Fibroblast of lung (primary cell): Measurements from ENCODE around the gene FNDC4.
"Not testable (repeated sequence)": the region's sequence is repeated elsewhere in the genome, so short reads cannot be mapped to it uniquely, and the experiment has no call there.

ENCODE experiments used
- EZH2 ChIP-seq: IDR thresholded peaks from 2 replicates; pipeline ENCODE4 v1.5.1; 2012; ENCODE audit warnings: low read length, control low read depth, mild to moderate bottlenecking; ENCODE audit errors: missing control alignments
- TF ChIP-seq, protein P1 (sequence below), 2 donors: IDR thresholded peaks in 1 of 2; conservative IDR thresholded peaks in 1 of 2; 1 replicate in 1 of 2; 2 replicates in 1 of 2; pipeline ENCODE4 v1.5.1; 2011 to 2012; ENCODE audit warnings: low read length in 2 of 2, control low read depth in 1 of 2, inconsistent platforms in 1 of 2, low read depth in 1 of 2, mild to moderate bottlenecking in 1 of 2

DNA sequence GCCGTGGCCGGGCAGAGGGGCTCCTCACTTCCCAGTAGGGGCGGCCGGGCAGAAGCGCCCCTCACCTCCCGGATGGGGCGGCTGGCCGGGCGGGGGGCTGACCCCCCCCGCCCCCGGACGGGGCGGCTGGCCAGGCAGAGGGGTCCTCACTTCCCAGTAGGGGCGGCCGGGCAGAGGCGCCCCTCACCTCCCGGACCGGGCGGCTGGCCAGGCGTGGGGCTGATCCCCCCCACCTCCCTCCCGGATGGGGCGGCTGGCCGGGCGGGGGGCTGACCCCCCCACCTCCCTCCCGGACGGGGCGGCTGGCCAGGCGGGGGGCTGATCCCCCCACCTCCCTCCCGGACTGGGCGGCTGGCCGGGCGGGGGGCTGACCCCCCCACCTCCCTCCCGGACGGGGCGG is 44.6 kb upstream of the FNDC4 start:
- TF ChIP-seq, protein P1, sequence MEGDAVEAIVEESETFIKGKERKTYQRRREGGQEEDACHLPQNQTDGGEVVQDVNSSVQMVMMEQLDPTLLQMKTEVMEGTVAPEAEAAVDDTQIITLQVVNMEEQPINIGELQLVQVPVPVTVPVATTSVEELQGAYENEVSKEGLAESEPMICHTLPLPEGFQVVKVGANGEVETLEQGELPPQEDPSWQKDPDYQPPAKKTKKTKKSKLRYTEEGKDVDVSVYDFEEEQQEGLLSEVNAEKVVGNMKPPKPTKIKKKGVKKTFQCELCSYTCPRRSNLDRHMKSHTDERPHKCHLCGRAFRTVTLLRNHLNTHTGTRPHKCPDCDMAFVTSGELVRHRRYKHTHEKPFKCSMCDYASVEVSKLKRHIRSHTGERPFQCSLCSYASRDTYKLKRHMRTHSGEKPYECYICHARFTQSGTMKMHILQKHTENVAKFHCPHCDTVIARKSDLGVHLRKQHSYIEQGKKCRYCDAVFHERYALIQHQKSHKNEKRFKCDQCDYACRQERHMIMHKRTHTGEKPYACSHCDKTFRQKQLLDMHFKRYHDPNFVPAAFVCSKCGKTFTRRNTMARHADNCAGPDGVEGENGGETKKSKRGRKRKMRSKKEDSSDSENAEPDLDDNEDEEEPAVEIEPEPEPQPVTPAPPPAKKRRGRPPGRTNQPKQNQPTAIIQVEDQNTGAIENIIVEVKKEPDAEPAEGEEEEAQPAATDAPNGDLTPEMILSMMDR (conservative IDR thresholded peaks at IDR 0.05 in 1 of 2, IDR thresholded peaks at IDR 0.05 in 1 of 2; ENCODE audit: low read depth in 1 of 2, low read length in 2 of 2), result not testable (repeated sequence)
- not testable (repeated sequence) for TF ChIP-seq EZH2
